Hematopoietic multipotent progenitor cell (in vitro differentiated cells): ENCODE results near the gene TNKS1BP1. TPM values are rescaled to one million over a fixed set of nuclear protein-coding genes. Genes with fewer than 3 reads are reported as not detected.
A peak's percentile ranks its signal among the peaks of the same experiment; 100 is the strongest.

Source experiments
- DNase-seq, 3 donors: peaks; one replicate each; pipeline ENCODE4 v3.0.0-alpha.2; 2011 to 2015; ENCODE audit warnings: low read depth in 2 of 3, low spot score in 2 of 3
- total RNA-seq: library from RNA; depleted of rRNA; stranded (reverse); fragments of >200 nt; gene quantifications from one replicate; pipeline ENCODE4 v1.2.3, GENCODE V29; 2012

The TNKS1BP1 gene
- total RNA-seq, 1 donor = 7.0 TPM

DNA sequence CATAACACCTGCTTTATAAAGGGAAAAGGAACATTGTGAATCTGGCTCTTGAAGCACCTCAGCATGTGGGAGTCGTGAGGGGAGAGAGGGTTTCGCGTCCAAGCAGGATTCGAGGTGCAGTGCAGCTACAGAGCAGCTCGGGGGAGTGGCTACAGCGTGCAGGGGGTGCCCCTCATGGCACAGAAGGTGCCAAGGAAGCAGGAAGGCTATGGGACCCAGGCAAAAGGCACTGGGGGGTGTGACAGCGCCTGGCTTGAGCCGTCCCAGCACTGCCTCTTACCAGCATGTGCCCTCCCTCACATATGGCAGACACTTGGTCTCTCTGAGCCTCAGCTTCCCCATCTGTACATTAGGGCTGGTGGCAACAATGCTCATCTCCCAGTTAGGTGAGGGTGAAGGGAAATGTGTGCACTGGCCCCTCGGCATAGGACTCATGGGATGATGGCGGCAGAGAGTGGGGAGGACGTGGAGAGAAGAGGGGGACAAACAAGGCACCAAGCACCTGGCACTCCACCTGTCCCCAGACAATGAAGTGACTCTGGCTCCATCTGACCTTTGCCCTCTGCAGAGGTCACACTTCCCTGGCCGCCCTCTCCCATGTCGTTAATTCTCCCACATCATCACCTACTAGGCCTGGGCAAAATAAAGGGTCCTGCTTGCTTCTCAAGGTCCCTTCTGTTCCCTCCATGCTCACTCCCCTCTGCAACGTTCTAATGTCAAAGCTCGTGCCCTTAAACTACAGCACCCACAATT lies 10.4 kb downstream of the TNKS1BP1 start:
- DNase-seq = no peak

DNA sequence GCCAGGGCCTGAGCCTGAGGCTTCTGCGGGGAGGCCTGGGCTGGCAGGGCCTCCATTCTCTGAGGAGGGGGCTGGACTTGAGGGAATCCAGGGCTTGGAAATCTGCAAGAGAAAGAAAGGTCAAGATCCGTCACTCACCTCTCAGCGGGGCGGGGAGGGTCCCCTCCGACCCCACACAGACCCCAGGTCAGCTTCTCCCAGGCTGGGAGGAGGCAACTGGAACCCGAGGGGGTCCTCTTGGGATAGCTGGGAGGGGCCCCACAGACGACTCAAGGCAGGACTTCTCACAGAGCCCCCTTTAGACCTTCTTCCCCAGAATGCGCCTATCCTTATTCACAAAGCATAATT lies 11.0 kb downstream of the TNKS1BP1 start:
- no peak for DNase-seq

DNA sequence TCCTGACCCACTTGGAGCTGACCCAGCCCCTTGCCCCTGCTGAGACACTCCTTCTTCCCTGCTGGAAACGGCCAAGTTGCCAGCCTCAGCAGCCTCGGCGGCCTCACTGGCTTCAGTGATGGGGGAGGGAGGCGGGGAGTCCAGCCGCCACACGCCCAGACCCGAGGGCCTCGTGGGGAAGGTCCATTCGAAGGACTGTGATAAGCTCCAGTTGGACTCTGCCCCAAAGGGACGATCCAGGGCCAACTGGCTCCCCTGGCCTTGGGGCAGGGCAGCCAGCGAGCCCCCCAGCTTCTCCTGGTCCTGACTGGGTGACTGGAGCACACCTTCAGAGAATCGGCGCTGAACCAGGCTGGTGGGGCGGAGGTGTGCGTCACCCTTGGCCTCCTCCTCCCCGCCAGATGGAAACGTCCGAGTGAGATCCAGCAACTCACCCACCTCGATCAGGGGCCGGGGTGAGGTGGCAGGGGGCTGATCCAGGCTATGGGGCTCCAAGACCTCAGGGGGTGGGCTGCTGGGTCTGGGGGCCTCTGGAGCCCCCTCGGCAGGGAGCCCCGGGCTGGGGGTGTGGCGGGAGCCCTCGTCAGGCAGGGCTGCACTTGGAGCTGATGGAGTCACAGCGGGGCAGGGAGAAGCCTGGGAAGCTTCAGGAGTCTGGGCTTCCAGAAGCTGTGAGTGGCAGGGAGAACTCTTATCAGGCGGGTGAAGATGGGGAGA lies 11.5 kb downstream of the TNKS1BP1 start:
- no peak for DNase-seq

DNA sequence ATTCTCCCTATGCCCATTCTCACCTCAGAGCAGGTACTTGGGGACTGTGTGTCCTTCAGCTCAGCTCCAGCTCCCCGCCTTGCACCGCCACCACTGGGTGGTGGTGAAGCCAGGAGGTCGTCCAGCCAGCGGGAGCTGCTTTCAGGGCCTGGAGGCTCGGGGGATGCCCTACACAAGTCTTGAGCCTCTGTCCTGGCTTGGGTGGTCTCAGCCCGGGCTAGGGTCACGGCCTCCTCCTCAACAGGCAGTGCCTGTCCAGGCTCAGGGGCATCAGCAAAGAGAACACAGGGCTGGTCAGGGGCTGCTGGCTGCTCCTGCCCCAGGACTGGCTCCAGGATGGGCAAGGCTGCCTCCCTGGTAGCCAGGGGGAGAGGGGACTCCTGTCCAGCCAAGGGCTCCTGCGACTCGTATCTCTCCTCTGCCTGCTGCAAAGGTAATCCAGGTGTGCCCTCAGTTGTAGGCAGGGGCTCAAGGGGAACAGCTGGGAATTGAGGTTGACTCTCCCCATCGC lies 12.2 kb downstream of the TNKS1BP1 start:
- DNase-seq = no peak

DNA sequence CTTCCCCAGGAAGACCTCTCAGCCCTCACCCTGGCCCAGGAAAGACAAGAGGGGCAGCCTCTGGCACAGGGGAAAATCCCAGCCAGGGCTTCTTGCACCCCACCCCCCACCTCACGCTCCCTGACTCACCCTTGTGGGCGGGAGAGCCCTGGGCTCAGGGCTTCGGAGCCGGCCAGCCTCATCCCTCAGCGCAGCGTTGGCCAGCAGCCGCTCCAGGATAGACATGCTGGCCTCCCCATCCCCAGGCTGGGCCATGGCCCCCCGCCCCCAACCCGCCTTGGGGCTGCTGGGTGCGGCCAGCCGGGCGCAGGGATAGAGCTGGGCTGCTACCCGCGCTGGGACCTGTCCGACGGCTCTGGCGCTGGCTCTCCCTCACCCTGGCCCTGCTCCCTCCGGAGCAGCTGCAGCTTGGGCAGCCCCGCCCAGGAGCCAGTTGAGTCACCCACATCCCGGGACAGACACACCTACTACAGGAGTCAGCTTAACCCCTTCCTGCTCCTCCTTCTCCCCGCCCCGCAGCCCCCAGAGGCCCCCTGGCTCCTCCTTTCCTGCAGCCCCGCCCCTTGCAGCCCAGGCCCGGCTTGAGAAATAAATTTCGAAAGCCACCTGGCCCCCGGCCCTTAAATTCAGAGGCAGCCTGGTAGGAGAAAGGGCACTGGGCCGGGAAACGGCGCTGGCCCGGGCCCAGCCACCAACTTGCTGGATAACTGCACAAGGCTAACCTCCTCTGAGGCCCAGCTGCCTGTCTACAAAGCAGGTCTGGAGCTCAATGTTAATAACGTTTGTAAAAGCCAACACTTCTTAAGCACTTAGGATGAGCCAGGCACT lies 13.4 kb downstream of the TNKS1BP1 start:
- DNase-seq = peak in 2 of 3 donors; percentile 68 to 85

DNA sequence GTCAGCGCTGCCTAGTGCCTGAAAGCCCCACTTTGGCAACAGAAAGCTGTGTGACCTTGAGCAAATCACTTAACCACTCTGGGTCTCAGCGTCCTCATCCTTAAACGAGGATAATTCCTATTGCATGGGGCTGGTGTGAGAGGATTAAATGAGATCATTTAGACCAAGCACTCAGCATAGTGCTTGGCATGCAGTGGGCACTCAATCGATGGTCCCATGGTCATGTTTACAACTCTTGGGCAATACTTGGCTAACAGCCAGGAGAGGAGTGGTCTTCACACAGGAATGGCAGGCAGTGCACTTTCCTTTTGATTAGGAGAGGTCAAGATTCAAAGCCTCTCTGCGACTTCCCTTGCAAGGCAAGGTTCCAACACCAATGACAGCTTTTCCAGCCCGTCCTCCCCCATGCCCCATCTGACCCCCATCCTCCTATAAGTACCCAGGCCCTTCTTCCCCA lies 14.1 kb downstream of the TNKS1BP1 start:
- peak in 1 of 3 donors; percentile 27 for DNase-seq

DNA sequence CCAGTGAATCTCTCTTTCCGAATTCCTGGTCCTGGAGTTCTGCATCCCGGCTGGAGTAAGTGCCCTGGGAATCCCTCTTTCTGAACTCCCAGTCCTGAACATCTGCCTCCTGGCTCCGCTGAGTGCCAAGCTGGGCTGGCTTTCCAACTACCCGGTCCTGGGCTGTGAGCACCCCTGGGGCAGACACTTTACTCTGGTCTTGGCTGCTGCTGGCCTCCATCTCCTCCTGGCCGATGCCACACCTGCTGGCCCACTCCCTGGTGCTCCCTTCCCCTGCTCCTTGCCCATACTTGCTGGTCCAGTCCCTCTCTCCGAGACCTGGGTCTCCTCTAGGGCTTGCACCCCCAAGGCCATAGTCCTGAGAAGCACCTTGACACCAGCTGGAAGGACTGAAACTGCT lies 14.7 kb downstream of the TNKS1BP1 start:
- DNase-seq = no peak

DNA sequence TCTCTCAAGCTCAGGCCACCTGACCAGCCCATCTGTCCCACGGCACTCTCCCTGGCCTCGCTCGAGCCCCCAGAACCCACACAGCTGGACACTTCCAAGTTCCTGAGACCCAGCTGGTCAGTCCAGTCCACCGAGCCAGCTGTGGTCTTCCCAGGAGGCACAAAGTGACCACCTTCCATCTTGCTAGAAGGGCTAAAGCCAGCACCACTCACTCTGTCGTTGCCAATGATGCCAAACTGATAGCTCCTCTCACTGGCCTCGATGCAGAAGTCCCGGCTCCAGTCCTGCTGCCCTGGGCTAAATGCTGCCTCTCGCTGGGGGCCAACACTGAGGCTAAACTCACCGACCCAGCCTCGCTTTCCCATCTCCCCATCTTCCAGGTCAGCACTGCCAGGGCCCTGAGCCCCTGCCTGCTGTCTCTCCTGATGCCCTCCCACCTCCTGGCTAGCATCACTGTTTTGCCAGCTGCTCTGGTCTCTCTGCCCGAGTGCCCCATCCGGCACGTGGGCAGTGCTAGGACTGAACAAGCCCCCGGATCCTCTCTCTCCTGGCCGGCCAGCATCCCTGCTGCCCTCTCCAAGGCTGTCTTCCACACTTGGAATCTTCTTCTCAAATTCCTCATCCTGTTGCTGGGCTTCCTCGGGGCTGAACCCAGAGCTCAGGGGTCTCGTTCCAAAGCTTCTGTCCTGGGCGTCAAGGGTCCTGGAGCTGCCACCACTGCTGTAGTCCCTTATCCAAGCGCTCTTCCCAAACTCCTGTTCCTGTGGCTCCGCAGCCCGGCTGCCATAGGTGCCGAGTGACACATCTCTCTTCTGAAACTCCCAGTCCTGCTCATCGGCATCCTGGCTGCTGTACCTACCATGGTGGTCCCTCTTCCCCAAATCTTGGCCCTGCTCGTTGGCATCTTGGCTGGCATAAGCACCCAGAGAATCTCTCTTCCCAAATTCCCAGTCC lies 15.4 kb downstream of the TNKS1BP1 start:
- DNase-seq = no peak

DNA sequence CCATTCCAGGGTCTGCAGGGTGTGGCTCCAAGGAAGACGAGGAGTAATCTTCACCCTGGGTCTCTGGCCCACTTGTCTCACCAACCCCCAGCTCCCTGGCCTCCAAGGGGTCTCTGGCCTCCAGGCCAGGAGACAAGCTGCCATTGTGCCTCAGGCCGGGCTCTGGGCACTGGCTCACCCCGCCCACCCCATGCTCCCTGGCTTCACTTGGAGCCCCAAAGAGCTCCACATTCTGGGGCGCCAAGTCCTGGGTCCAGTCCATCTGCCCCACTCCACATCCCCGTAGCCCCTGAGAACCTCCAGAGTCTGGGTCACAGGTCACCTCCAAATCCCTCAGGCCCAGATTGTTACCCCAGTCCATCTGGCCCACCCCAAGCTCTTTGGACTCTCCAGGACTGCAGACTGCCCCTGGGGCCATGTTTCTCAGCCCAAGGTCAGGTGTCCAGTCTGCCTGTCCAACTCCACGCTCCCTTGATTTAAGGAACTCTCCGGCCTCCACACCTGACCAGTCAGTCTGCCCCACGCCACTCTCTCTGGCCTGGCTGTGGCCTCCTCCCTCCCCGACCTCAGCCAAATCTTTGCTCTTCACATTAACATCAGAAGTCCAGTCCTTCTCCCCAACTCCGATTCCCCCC lies 16.2 kb downstream of the TNKS1BP1 start:
- DNase-seq = no peak

DNA sequence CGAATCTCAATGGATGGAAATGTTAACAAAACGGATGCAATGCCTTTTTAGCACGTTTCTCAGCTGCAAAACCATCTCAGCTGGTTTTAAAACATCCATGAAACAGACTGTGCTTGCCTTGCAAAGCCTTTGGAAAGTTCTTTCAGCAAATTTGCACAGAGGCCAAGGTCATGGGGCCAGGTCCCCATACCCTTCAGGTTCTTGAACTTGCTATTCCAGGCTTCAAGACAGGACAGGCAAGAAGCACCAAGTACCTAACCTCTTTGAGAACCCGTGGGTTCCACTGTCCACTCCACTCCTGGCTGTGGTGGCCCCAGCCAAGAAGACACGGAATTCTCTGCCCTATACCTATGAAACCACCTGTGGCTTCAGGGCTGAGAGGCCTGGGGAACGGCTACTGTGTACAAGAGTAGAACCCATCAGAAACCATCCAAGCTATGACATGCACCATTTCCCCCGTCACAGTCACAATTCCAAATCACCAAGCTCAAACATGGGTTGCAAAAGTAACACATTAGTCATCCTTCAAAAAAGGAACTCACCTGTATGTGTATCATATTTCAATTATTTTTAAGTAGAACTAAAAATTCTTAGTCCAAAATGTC lies 17.0 kb downstream of the TNKS1BP1 start:
- DNase-seq = no peak

DNA sequence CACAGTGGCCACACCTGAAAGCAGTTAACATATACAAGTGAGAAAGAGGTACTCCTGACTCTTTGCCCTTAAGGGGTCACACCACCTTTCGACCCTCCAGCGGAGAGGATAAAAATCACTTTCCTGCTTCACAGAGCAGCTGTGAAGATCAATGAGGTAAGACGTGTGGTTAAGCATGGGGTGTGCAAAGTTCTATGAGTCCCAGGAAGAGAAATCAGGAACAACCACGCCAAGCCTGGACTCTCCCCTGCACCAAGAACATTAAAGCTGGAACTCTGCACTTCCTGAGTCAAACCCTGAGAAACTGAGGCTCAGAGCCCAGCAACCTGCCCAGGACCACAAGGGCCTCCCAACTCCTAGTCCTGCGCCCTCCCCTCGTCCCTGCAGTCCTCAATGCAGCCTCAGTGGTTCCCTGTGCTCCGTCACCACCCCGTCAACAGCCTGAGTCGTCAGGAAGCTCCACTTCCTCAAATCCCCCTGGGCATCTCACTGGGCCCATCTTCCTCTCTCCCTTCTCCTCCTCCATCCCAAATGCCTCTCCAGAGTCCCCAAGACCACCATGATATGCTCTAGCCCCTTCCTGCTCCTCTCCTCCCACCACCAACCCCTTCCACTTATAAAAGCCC lies 17.7 kb downstream of the TNKS1BP1 start:
- no peak for DNase-seq

DNA sequence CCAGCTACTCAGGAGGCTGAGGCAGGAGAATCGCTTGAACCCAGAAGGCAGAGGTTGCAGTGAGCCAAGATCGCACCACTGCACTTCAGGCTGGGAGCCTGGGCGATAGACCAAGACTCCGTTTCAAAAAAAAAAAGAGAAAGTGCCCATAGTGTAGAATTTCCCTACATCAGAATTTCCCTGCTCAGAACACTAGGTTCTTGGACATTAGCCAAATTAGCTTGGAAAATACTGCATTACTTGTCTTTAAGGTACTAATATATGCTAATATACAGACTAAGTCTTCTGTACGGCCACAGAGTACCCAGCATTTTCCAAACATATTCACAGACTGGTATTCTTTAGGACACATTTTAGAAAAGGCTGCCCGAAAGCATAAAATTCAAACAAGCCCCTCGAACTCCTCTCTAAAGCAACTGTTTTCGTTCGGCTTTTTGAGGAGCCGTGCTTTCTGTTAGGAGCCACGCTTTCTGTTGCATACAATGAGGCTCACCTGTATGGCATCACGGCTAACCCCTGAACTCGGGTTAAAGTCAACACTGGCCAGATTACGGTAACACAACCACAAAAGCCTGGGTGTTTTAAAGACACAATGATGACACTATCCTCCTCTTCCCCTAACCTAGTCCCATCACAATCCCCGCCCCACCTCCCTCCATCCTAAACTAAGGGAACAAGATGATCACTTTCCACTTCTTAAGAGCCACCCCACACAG lies 18.4 kb downstream of the TNKS1BP1 start:
- no peak for DNase-seq

DNA sequence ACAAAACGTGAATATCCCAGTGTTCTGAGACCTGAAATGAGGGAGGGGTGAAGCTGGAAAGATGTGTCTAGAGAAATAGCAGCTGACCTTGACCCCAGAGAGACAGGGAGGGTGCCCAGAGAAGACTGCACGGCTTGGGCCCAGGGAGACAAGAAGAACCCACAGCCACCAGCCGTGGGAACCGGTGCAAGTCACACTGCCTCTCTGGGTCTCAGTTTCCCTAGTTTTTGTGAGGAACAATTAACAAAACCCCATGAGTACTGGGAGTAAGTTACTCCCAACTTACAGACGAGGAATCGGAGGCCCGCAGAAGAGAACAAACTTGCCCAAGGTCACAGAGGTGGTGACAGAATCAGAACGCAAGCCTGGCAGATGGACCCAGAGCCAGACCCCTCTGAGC lies 19.2 kb downstream of the TNKS1BP1 start:
- DNase-seq = no peak

DNA sequence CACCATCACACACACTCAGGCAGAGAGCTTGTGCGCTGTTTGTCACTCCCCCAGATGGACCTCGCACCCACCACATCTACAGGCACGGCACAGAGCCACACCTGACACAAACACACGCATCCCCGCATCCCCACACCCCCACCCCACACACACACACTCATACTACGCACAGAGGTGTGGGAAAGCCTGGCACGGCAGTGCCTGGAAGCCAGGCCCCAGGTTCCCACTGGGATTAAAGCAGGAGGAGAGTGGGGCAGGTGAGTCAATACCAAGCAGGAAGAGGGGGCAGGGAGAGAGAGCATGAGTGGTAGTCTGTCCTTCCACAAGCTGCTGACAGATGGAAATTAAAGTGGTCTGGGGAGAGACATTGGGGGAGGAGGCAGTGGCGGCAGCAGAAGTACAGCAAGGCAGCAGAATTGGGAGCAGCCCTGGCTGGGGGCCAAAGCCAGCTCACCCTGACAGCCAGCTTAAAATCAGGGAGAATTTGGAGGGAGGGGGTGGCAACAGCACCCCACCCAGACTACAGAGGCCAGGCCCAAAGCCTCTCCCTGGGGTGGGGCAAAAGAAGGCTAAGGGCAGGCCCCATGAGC lies 20.7 kb downstream of the TNKS1BP1 start:
- DNase-seq = no peak

DNA sequence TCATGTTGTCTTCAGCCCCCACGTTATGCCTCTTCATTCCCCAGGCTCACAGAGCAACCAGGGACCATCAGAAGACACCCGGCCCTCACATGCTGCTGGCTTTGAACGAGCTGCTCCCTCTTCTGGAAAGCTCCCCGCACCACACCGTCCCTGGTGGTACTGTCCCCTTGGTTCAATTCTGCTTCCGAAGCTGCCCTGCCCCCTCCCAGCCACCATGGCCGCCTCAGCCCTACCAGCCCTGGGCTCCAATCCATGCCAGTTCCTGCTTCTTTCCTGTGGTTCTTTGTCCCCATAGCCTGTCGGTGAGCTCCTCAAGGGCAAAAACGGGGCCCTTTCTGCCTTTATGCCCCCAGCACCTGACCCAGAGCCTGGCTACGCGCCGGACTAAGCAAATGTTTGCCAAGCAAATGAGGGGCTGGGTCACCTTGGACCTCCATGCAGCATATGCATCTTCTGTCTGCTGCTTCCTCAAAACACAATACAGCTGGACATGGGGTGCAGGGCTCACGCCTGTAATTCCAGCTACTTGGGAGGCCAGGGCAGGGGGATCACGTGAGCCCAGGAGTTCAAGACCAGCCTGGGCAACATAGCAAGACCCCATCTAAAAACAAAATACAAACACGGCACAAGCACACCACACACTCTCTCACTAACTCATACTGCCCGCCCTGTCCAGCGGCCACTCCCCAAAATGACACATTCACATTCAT lies 21.3 kb downstream of the TNKS1BP1 start:
- DNase-seq = no peak

DNA sequence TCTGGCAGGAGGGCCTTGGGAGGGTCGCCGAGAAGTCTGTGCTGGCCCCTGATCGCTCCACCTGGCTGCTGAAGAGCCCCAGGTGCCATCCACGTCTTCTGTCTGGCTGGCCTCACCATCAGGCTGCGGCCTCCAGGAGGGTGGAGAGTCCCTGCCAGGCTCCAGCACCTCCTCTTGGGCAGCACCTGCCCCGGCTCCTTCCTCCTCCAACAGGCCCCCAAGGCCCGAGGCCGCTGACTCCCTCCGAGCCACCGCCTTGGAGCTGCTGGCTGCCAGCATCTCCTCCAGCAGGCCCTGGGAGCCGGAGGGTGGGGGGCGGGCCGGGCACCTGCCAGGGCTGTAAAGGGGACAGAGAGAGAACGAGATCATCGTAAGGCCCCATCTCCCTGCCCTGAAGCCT lies 22.3 kb downstream of the TNKS1BP1 start:
- DNase-seq = no peak
